GM19238 (cell line): Measurements from ENCODE around the gene RGS14.
"Not testable (repeated sequence)": the region's sequence is repeated elsewhere in the genome, so short reads cannot be mapped to it uniquely, and the experiment has no call there.

Experiments used
- DNase-seq: peaks from one replicate; pipeline ENCODE4 v3.0.0; 2011; ENCODE audit warnings: low spot score; ENCODE audit not compliant: insufficient read length

Gene RGS14

GRCh38 chr5:177402271-177403043, 44.7 kb downstream of the RGS14 start:
- DNase-seq, result peak; percentile 64

- peak; percentile 52 for DNase-seq
Observed at GRCh38 chr5:177403102-177403791, 45.5 kb downstream of the RGS14 start.

GRCh38 chr5:177403792-177404640, 46.3 kb downstream of the RGS14 start:
- DNase-seq, result peak; percentile 93

GRCh38 chr5:177404641-177405179, 47.0 kb downstream of the RGS14 start:
- DNase-seq, result no peak

- no peak for DNase-seq
Observed at GRCh38 chr5:177405312-177405711, 47.6 kb downstream of the RGS14 start.

GRCh38 chr5:177405805-177406204, 48.1 kb downstream of the RGS14 start:
- no peak for DNase-seq

- DNase-seq, result no peak
Observed at GRCh38 chr5:177409043-177409801, 51.5 kb downstream of the RGS14 start, which contains the start of gene F12. TSS of gene F12 (minus strand) at chr5:177409564. CDS start at chr5:177409527, 37 bp downstream.

GRCh38 chr5:177410575-177410974, 52.9 kb downstream of the RGS14 start:
- no peak for DNase-seq

GRCh38 chr5:177412603-177413233, 55.0 kb downstream of the RGS14 start:
- no peak for DNase-seq

- DNase-seq, result no peak
Observed at GRCh38 chr5:177414481-177414880, 56.8 kb downstream of the RGS14 start.

GRCh38 chr5:177417081-177417480, 59.4 kb downstream of the RGS14 start:
- DNase-seq, result not testable (repeated sequence)

GRCh38 chr5:177419046-177419445, 61.3 kb downstream of the RGS14 start:
- DNase-seq, result no peak

- DNase-seq, result not testable (repeated sequence)
Observed at GRCh38 chr5:177420472-177420871, 62.7 kb downstream of the RGS14 start.

- no peak for DNase-seq
Observed at GRCh38 chr5:177421062-177421798, 63.5 kb downstream of the RGS14 start.
